ENCODE measurements around the gene EPC2.

The EPC2 gene

GRCh38 chr2:148643998-148644882 lies at the start of gene EPC2:
TSS of gene EPC2 (plus strand) at chr2:148644751. CDS start at chr2:148645018, 267 bp downstream.
- in situ Hi-C loops (cut with MboI; ENCODE audit: low sequenced_read_pairs), result no loop called here

- in situ Hi-C loops (cut with MboI; ENCODE audit: low sequenced_read_pairs), result no loop called here
Measured at GRCh38 chr2:148596018-148596417, 48.5 kb upstream of the EPC2 start.

GRCh38 chr2:148599109-148599991 lies 45.2 kb upstream of the EPC2 start:
- in situ Hi-C loops (cut with MboI; ENCODE audit: low sequenced_read_pairs), result no loop called here

GRCh38 chr2:148602885-148603561 lies 41.5 kb upstream of the EPC2 start:
- in situ Hi-C loops (cut with MboI; ENCODE audit: low sequenced_read_pairs), result no loop called here

GRCh38 chr2:148603562-148603920 lies 41.0 kb upstream of the EPC2 start:
- in situ Hi-C loops (cut with MboI; ENCODE audit: low sequenced_read_pairs), result no loop called here

GRCh38 chr2:148604927-148605326 lies 39.6 kb upstream of the EPC2 start:
- in situ Hi-C loops (cut with MboI; ENCODE audit: low sequenced_read_pairs), result no loop called here

- in situ Hi-C loops (cut with MboI; ENCODE audit: low sequenced_read_pairs), result no loop called here
Measured at GRCh38 chr2:148607566-148607965, 37.0 kb upstream of the EPC2 start.

GRCh38 chr2:148613231-148614013 lies 31.1 kb upstream of the EPC2 start:
- in situ Hi-C loops (cut with MboI; ENCODE audit: low sequenced_read_pairs), result no loop called here

- in situ Hi-C loops (cut with MboI; ENCODE audit: low sequenced_read_pairs), result no loop called here
Measured at GRCh38 chr2:148614014-148614321, 30.6 kb upstream of the EPC2 start.

GRCh38 chr2:148614322-148615049 lies 30.1 kb upstream of the EPC2 start:
- in situ Hi-C loops (cut with MboI; ENCODE audit: low sequenced_read_pairs), result no loop called here

- in situ Hi-C loops (cut with MboI; ENCODE audit: low sequenced_read_pairs), result no loop called here
Measured at GRCh38 chr2:148615381-148615841, 29.1 kb upstream of the EPC2 start.

GRCh38 chr2:148616662-148617061 lies 27.9 kb upstream of the EPC2 start:
- in situ Hi-C loops (cut with MboI; ENCODE audit: low sequenced_read_pairs), result no loop called here

GRCh38 chr2:148617219-148617618 lies 27.3 kb upstream of the EPC2 start:
- in situ Hi-C loops (cut with MboI; ENCODE audit: low sequenced_read_pairs), result no loop called here

GRCh38 chr2:148619560-148620195 lies 24.9 kb upstream of the EPC2 start:
- in situ Hi-C loops (cut with MboI; ENCODE audit: low sequenced_read_pairs), result no loop called here

- in situ Hi-C loops (cut with MboI; ENCODE audit: low sequenced_read_pairs), result no loop called here
Measured at GRCh38 chr2:148622366-148622765, 22.2 kb upstream of the EPC2 start.

GRCh38 chr2:148623086-148623485 lies 21.5 kb upstream of the EPC2 start:
- in situ Hi-C loops (cut with MboI; ENCODE audit: low sequenced_read_pairs), result no loop called here

- in situ Hi-C loops (cut with MboI; ENCODE audit: low sequenced_read_pairs), result no loop called here
Measured at GRCh38 chr2:148627224-148627623, 17.3 kb upstream of the EPC2 start.

- in situ Hi-C loops (cut with MboI; ENCODE audit: low sequenced_read_pairs), result no loop called here
Measured at GRCh38 chr2:148634749-148635148, 9.8 kb upstream of the EPC2 start.

GRCh38 chr2:148638543-148638942 lies 6.0 kb upstream of the EPC2 start:
- in situ Hi-C loops (cut with MboI; ENCODE audit: low sequenced_read_pairs), result no loop called here
